GM21529 (cell line): ENCODE results near the gene C1orf226.
A peak's percentile ranks its signal among the peaks of the same experiment; 100 is the strongest.
"Not testable (repeated sequence)": the region's sequence is repeated elsewhere in the genome, so short reads cannot be mapped to it uniquely, and the experiment has no call there.

ENCODE experiments used
- ATAC-seq: cut with Tn5 transposase; IDR thresholded peaks from one replicate; pipeline ENCODE4 v1.9.1; 2021; ENCODE audit not compliant: unreplicated experiment

Gene C1orf226, protein sequence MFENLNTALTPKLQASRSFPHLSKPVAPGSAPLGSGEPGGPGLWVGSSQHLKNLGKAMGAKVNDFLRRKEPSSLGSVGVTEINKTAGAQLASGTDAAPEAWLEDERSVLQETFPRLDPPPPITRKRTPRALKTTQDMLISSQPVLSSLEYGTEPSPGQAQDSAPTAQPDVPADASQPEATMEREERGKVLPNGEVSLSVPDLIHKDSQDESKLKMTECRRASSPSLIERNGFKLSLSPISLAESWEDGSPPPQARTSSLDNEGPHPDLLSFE

DNA sequence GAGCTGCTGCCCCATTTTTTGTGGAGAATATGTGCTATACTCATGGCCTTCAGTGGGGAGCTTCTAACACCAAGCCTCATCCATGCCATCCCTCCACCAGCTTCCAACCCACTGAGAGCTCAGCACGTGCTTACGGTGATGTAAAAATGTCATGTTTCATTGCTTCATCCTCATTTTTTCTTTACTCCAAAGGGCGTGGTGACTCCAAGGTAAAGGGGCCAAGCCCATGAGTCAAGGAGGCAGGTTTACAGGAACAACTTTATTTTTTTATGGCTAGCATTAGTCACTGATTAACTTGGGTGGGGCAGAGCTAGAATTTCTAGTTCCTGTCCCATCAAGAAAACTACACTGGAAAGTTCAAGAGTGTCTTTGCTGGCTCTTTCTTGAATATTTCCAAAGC is at the start of gene C1orf226:
Gene C1orf226, plus strand, starts transcription at position 346 of the 400 bp plus-strand sequence. CDS start 174 bp downstream, outside the sequence.
- no peak for ATAC-seq

DNA sequence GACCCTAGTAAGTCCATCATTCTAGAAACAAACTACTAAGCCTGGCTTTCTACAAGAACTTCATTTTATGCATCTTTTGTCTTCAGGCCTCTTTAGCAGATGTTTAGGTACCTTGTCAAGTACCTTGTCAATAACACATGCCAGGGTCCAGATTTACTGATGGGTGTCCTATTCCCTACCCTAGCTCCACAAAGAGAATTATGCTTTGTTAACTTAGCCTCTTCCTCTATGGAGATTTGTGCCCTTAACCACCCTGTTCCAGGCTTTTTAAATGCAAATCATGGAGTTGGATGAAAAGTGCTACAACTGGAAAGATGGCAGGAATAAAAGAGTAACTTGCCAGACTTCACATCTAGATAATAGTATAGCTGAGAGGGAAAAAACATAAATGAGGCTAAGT is 47.5 kb upstream of the C1orf226 start:
- no peak for ATAC-seq

DNA sequence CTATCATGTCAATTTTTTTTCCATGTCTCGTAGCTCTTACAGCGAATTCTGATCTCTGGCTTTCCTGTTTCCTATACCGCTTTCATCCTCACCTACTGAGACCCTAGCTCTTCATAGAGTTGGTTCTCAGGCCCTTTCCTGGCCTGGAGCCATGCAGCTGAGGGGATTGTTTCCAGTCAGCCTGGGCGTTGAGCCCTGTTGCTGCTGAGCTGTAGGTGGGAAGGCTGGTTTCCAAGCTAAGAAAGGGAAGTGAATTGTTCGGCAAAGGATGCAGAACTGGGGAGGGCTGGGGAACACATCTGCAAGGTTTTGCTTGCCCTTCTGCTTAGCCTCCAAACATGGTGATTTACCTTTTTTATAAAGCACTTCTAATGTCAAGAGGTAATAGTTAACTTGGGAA is 46.4 kb upstream of the C1orf226 start:
- ATAC-seq = no peak

DNA sequence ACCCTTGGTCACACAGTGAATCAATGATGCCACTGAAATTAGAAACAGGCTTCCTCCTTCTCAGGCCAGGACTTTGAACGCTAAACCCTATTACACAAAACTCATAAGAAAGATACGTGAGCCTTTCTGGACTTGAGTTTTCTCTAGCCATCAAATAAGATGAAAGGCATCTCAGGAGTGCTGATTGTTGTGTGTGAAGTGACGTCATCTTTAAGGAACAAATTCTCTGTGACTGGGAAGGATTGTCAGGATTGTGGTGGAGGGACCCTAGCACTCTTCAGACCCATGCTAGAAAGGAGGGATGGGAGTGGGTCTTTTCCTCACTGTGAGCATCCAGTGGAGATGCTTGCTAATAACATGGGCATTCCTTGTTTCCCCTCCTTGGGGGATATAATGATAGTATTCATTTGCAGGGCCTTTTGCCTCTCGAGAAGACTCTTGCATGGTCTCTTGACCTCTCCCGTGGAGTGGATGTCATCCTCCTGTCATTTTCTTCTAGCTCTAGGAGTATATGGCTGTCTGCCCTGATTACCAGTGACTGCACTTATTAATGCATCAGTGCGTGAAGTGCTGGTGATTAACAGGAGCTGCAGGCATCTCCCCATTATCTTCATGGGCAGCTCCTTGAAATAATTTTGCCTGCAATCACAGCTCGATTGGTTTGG is 44.8 kb upstream of the C1orf226 start:
- ATAC-seq = no peak

DNA sequence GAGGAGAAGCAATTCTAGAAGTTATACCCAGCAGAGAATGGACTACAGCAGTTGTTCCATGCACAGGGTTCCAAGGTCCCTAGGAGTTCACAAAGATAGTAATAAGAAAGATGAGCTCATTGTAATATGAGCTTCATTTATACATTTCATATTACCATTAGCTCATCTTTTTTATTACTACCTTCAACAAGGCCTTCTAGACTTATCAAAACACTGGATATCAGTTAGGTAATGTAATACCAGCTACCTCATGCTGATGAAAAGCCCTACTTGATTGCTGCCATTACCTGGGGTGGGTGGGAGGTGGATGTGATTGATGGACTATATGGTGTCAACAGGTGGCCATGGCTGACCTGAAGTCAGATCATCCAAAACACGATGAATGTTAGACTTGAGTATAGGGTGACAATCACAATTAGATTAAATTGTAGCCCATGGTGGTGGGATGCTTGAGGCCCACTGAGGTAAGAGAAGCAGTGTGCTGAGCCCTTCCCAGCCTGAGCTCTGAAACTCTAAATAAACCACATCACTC is 39.0 kb upstream of the C1orf226 start:
- ATAC-seq = no peak

DNA sequence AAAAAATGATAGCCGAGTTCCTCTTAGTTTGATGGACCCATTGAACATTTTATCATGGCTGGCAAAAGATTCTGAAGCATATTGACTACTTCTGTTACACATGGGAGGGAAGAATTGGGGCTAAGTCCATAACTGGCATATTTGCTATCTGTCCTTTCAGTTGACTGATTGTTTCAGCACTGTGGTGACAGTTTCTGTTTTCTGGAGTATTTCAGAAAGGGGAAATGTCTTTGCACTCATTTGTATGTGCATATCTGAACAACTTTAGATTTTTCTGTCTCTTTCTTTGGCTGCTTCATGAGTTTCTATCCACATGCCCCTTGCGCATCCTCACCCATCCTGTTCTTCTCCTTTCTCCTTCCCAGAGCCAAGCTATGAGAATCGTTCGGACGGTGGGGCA is 38.1 kb upstream of the C1orf226 start:
- no peak for ATAC-seq

DNA sequence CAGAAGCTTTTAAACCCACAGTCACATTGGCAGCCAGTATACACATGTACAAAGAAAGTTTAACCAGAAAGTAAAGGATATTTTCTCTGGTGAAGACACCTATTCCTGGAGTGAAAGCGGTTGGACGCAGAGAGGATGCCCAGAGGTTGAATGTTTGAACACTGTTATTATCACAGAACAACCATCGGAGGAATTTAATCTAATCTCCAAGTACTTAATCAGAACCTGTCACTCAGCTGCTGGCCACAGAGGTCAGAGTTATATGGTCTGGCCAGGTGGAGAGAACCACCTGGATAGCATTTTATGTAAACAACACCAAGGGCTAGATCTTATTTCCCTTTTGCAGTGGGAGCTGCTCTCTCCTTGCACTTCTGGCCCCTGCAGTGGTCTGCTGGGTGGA is 34.2 kb upstream of the C1orf226 start:
- no peak for ATAC-seq

DNA sequence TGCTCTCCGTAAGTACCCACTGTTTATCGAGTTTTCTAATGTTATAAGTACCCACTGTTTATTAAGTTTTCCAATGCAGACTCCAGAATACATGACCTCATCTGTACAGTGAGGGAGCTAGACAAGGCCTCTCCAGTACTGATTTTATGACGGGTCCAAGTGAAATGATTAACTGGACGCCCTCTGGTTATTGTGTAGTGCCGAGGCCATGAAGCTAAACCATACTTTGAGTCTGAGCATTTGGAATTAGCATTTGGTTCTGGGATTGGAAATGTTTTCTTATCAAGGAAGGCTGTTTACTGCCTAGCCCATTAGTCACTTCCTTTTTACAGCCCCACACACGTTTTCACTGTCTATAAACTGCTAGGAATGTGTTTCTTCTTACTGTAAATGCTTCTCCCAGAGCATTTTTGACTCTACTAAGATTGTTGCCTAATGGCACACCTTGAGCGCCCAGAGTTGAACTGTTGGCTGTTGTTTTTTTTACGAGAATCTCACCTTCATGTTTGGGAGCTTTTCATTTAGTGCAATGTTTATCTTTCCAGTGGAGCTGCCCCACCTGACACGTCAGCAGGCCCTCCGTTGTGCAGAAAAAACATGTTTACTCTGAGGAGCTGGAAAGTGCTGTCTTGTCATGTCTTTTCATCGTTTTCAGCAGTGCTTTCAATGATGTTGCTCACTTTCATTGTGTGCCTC is 31.7 kb upstream of the C1orf226 start:
- ATAC-seq = no peak

DNA sequence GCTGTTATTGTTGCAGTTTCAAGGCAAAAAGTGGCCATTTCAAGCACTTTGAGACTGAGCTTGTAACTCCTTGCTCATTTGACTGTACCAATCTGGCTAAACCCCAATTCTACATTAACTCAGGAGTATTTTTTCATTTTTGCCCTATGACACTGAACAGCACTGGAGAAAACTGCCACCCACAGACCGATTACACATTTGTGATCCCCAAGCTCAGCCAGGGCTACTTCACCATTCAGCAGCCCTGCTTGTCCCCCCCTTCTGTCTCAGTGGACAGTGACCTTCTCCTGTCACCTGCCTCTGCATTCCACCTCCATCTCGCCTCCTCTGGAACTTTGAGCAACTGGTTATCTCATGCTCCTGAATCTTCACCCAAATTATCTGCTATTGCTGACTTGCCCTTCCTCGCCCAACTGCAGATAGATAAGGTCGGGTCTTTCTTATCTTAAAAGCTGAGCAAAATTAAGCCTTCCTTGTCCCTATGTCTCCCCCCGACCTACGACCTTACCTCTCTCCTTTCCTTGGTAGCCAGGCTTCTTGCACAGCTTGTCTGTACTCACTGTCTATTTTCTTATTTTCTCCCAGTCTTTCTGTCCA is 30.2 kb upstream of the C1orf226 start:
- no peak for ATAC-seq

DNA sequence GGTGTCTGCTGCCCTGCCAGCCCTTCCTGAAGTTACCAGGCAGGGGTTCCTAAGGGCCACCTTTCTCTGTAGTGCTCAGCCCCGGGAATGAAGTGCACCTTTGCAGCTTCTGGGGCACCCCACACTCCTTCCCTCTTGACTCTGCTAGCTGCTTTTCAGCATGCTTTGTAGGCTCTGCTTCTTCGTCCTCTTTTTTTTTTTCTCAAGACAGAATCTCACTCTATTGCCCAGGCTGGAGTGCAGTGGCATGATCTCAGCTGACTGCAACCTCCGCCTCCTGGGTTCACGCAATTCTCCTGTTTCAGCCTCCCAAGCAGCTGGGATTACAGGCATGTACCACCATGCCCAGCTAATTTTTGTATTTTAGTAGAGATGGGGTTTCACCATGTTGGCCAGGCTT is 29.7 kb upstream of the C1orf226 start:
- ATAC-seq = not testable (repeated sequence)

DNA sequence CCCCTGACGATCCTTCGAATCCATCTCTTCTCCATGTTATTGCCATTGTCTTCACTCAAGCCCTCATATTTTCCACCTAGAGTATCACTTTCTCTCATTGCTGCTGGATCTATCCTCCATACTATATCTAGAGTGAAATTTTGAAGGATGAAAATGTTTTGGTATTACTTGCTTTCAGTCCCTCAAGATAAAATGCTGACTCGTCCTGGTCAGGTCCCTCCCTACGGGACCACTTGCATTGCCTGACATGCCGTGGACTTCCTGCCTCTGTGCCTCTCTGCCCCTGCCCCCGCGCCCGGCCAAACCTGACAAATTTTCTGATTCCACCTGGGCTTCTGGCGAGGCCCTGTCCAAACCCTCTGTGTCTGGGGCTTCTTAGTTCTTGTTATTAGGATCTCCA is 28.4 kb upstream of the C1orf226 start:
- no peak for ATAC-seq

DNA sequence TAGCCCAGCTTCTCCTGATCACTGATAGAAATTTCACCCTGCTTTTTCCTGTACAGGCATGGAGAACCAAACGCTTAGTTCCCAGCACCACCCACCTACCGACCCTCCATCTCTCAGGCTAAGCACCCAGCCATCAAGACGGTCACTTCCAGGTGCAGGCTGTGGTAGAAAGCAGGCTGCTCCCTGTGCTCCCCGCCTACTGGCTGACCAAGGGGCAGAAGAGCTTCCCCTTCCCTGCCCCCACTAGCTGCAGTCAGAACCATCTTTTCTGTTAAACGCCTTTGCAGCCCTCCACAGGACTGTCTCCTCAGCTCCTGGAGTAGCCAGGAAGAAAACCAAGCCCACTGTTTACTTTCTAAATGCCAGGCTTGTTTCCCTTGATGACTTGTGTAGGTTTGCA is 27.8 kb upstream of the C1orf226 start:
- ATAC-seq = no peak

DNA sequence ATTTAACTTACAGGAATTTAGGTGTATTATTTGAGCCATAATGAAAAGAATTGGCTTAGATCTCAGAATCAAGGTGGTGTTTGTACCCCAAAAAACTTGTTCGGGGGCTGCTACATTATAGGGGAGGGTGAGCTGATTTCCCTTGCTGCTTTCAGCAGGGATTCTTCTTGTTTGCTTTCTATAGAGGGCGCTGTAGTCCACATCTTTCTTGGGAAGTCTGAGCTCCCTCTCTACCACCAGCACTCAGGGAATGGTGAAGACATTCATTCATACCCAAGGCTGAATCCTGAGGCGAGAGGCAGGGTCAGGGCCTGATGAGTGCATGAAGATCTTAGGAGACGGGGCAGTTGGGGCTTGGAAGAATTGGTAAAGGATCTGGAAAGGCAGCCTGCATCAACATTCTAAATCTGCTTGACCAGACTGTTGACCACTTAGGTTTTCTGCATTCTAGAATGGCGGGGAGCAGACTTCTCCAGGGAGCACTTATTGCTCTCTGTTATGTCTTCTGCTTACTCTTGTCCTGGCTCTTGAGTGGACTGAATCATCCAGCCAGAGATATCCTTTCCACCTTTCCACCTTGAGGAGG is 23.8 kb upstream of the C1orf226 start:
- no peak for ATAC-seq

DNA sequence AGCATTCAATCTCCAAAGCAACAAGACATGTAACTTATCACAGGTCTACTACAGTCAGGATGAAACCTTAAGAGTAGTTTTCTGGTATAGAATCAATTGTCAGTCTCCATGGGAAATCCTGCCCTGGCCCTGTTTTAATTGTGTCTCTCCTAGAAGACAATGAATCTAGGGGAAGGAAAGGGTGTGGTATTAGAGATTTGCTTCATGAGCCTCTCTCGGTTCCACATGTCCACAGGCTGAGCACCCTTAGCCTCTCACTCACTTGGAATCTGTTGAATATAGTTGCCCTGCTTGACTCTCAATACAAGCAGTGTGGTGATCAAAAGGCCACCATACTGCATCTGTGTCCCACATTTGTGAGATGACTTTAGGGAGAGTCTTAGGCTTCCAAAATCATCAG is 22.6 kb upstream of the C1orf226 start:
- ATAC-seq = no peak

DNA sequence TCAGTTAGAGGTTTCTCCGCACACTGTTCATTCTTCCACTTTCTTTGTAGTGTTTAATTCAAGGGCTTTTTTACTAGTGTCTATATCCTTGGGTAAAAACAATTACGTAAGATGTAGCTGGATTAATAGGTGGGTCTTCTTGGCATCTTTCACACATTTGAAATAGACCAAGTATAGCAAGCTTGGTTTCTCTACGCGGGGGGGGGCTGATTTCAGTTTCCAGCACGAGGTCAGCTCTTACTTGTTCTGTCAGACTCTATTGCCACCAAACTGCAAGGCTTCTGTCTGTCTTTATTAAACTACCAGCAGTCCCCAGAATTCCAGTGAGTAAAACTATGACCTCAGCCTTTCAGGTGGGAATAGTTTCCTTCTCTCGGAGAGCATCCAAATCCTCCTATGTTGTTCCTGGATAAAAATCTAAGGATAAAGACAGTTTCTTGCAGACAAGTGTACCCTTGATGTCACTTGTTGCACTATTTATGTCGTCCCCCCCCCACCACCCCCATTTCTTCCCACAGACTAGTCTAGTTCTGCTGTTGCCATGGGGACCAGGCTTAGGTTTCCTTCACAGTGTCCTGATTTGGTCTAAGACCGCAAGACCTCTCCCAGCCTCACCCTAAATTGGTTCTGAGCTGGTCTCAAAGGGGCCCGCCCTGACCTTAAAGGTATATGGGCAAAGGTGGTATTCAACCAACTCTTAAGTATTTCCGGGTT is 21.8 kb upstream of the C1orf226 start:
- no peak for ATAC-seq

DNA sequence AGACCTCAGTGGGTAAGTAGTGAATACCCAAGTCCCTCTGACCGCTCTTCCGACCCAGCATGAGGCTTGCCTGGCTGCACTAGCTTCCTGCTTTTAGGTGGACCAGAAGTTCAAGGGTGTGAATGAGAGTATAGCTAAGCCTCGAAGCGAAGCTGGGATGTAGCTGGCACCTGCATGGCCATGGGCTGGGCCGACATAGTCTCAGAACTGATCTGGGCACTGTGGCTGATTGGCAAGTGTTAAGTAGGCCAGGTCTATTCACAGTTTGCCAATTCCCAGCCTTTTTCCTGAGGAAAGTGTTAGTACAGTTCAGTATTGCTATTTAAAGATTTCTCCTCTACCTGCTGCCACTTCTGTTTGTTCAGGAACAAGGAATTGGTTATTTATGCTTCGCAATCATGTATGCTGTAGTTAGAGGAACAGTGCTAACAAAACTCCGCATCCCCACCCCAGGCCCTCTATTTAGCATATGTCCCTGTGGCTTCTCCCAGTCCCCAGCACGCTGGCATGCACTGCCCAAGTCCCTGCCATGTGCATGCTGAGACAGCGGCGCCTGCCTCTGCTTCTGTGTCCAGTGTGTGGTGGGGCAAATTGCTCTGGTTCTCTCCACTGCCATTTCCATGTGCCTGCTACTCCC is 21.2 kb upstream of the C1orf226 start:
- no peak for ATAC-seq

DNA sequence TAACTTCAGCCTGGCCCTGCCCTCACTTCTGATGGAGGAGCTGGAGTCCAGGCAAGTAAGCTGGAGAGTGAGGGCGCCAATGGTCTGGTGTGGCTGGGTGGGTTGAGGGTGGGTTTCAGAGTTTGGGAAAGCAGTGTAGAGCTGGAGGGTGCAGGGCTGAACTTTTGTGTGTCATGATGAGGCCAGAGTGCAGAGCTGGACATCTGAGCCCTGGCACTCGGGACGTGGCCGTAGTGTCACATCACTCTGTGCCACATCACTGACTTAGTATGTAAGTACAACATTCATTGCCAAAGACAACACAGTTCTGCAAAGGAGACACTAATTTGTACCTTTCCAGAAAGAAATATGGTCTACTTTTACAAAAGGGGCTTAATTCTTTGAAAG is 20.7 kb upstream of the C1orf226 start:
- ATAC-seq = no peak

DNA sequence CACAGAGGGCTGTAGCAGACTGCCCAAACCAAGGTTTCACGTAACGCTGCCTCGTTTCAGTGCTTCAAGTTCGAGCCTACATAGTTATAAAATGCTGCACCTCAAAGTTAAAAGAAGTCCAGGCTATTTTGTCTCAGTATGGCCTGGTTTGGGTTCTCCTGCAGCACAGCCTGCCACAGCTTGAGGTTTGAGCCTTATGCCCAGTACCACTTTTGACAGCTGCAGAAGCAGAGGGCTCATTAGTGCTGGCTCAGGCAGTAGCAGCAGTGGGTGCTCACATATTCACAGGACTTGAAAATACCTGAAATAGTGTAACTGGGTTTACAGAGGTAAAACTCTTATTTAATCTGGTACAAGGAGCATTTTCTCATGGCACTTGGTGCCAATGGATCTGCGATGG is 20.2 kb upstream of the C1orf226 start:
- peak; percentile 35 for ATAC-seq

DNA sequence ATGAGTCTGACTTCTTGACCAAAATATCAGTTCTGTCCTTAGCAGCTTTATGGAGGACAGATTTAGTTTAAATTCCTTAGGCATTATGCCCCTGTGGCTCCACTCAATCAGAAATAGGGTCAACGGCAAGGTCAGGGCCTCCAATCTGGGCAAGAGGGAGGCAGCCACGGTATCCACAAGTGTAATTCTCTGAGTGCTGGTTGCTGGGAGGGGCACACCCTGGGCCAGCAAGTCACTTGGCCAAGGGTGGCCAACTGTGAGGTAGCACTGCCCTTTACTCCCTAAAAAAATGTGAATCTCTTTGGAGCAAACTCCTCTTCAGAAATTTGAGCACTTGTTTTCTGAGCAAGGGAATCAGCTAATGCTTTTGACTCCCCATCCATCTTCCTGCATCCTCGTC is 17.7 kb upstream of the C1orf226 start:
- no peak for ATAC-seq

DNA sequence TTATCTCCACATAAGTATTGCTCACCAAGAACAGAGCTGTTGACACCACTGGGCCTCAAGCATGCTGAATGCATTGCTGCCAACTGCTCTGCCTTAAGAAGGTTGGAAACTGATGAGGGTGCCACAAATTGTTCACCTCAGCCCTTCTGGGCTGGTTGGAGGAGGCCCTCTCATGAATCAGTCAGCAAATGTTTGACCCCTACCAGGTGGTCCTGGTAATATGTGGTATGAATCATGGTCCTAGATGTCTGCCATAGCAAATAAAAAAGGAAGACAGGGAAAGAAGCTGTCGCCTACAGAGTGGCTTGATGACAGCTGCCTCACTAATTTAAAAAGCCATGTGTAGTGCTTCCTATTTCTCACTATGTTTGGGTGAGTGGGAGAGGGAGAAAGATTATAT is 17.0 kb upstream of the C1orf226 start:
- ATAC-seq = no peak
